Activated naive CD8-positive, alpha-beta T cell treated with anti-CD3 and anti-CD28 coated beads, Interleukin-2, amount 50 U/mL, for 24 hours (primary cell): ENCODE results near the gene GPR176.

ENCODE experiments used
- ATAC-seq: fragments of 150-1000 bp; cut with Tn5 transposase; one replicate; pipeline ENCODE4 v1.10.0; 2021
- DNase-seq: peaks from one replicate; pipeline ENCODE4 v3.0.0; 2021
- H3K27ac Mint-ChIP-seq: one replicate; pipeline ENCODE4 v1.8.0; 2021; ENCODE audit warnings: mild to moderate bottlenecking, mixed read lengths
- H3K27me3 Mint-ChIP-seq: one replicate; pipeline ENCODE4 v1.8.0; 2021; ENCODE audit warnings: mixed read lengths
- H3K36me3 Mint-ChIP-seq: one replicate; pipeline ENCODE4 v1.8.0; 2021; ENCODE audit warnings: low read depth, mixed read lengths
- H3K4me1 Mint-ChIP-seq: one replicate; pipeline ENCODE4 v1.8.0; 2021; ENCODE audit warnings: mixed read lengths
- H3K4me3 Mint-ChIP-seq: one replicate; pipeline ENCODE4 v1.8.0; 2021; ENCODE audit warnings: mild to moderate bottlenecking, moderate library complexity, mixed read lengths
- H3K9me3 Mint-ChIP-seq: one replicate; pipeline ENCODE4 v1.8.0; 2021; ENCODE audit warnings: mixed read lengths

Gene GPR176

GRCh38 chr15:39870537-39870936 lies 49.5 kb downstream of the GPR176 start:
- ATAC-seq (no peak), DNase-seq (no peak)
- Mint-ChIP-seq H3K9me3 (no peaks in the 10 kb centered on the region), H3K4me1 (peaks cover 2% of the 10 kb centered on the region), H3K4me3 (no peak overlapping the region), H3K27ac (no peak overlapping the region), H3K27me3 (peaks cover 7% of the 10 kb centered on the region), H3K36me3 (no peaks in the 10 kb centered on the region)

- peaks cover 12% of the 10 kb centered on the region for H3K27me3 Mint-ChIP-seq
- H3K4me3 Mint-ChIP-seq, result no peak overlapping the region
- no peak overlapping the region for H3K27ac Mint-ChIP-seq
- DNase-seq (no peak), ATAC-seq (no peak)
- H3K36me3 Mint-ChIP-seq, result no peaks in the 10 kb centered on the region
- no peaks in the 10 kb centered on the region for H3K9me3 Mint-ChIP-seq
- H3K4me1 Mint-ChIP-seq, result peaks cover 2% of the 10 kb centered on the region
Measured at GRCh38 chr15:39869858-39870515, 50.1 kb downstream of the GPR176 start.

GRCh38 chr15:39869254-39869653 lies 50.8 kb downstream of the GPR176 start:
- Mint-ChIP-seq H3K36me3 (no peaks in the 10 kb centered on the region), H3K27ac (no peak overlapping the region), H3K4me3 (no peak overlapping the region)

GRCh38 chr15:39868396-39868795 lies 51.7 kb downstream of the GPR176 start:
- Mint-ChIP-seq H3K27ac (no peak overlapping the region), H3K9me3 (no peaks in the 10 kb centered on the region), H3K36me3 (no peaks in the 10 kb centered on the region), H3K27me3 (peaks cover 12% of the 10 kb centered on the region), H3K4me3 (no peak overlapping the region), H3K4me1 (no peaks in the 10 kb centered on the region)
- DNase-seq (no peak), ATAC-seq (no peak)

More at GRCh38 chr15:39869254-39869653, 50.8 kb downstream of the GPR176 start:
- ATAC-seq (no peak), DNase-seq (no peak)
- Mint-ChIP-seq H3K9me3 (no peaks in the 10 kb centered on the region), H3K4me1 (peaks cover 2% of the 10 kb centered on the region), H3K27me3 (peaks cover 12% of the 10 kb centered on the region)

- Mint-ChIP-seq H3K9me3 (no peaks in the 10 kb centered on the region), H3K36me3 (no peaks in the 10 kb centered on the region)
- DNase-seq, result no peak
Measured at GRCh38 chr15:39864116-39864515, 56.0 kb downstream of the GPR176 start.

GRCh38 chr15:39860871-39861270 lies 59.2 kb downstream of the GPR176 start:
- H3K36me3 Mint-ChIP-seq, result no peaks in the 10 kb centered on the region
- no peaks in the 10 kb centered on the region for H3K4me1 Mint-ChIP-seq
- H3K4me3 Mint-ChIP-seq, result no peak overlapping the region
- ATAC-seq, result no peak
- H3K9me3 Mint-ChIP-seq, result no peaks in the 10 kb centered on the region
- peaks cover 8% of the 10 kb centered on the region for H3K27me3 Mint-ChIP-seq
- DNase-seq, result no peak
- no peak overlapping the region for H3K27ac Mint-ChIP-seq

More at GRCh38 chr15:39864116-39864515, 56.0 kb downstream of the GPR176 start:
- no peaks in the 10 kb centered on the region for H3K4me1 Mint-ChIP-seq
- H3K27ac Mint-ChIP-seq, result no peak overlapping the region
- ATAC-seq, result no peak
- no peak overlapping the region for H3K4me3 Mint-ChIP-seq
- peaks cover 14% of the 10 kb centered on the region for H3K27me3 Mint-ChIP-seq

- Mint-ChIP-seq H3K36me3 (no peaks in the 10 kb centered on the region), H3K9me3 (no peaks in the 10 kb centered on the region), H3K27ac (no peak overlapping the region), H3K4me3 (no peak overlapping the region), H3K27me3 (peaks cover 4% of the 10 kb centered on the region), H3K4me1 (no peaks in the 10 kb centered on the region)
- ATAC-seq, result no peak
- no peak for DNase-seq
Measured at GRCh38 chr15:39860200-39860599, 59.9 kb downstream of the GPR176 start.

GRCh38 chr15:39859636-39860035 lies 60.4 kb downstream of the GPR176 start:
- DNase-seq, result no peak
- ATAC-seq, result no peak
- Mint-ChIP-seq H3K27me3 (peaks cover 2% of the 10 kb centered on the region), H3K27ac (no peak overlapping the region), H3K36me3 (no peaks in the 10 kb centered on the region), H3K9me3 (no peaks in the 10 kb centered on the region), H3K4me1 (no peaks in the 10 kb centered on the region), H3K4me3 (no peak overlapping the region)

GRCh38 chr15:39857132-39857531 lies 62.9 kb downstream of the GPR176 start:
- H3K4me3 Mint-ChIP-seq, result no peak overlapping the region
- ATAC-seq (no peak), DNase-seq (no peak)
- no peak overlapping the region for H3K27ac Mint-ChIP-seq
- no peaks in the 10 kb centered on the region for H3K9me3 Mint-ChIP-seq
- H3K36me3 Mint-ChIP-seq, result no peaks in the 10 kb centered on the region
- H3K4me1 Mint-ChIP-seq, result no peaks in the 10 kb centered on the region
- H3K27me3 Mint-ChIP-seq, result peaks cover 2% of the 10 kb centered on the region

GRCh38 chr15:39856357-39856756 lies 63.7 kb downstream of the GPR176 start:
- Mint-ChIP-seq H3K27me3 (peaks cover 2% of the 10 kb centered on the region), H3K27ac (no peak overlapping the region), H3K4me1 (no peaks in the 10 kb centered on the region), H3K36me3 (no peaks in the 10 kb centered on the region), H3K9me3 (no peaks in the 10 kb centered on the region), H3K4me3 (no peak overlapping the region)
- ATAC-seq (no peak), DNase-seq (no peak)

- no peak overlapping the region for H3K27ac Mint-ChIP-seq
- DNase-seq, result no peak
- no peaks in the 10 kb centered on the region for H3K27me3 Mint-ChIP-seq
- no peaks in the 10 kb centered on the region for H3K4me1 Mint-ChIP-seq
- H3K9me3 Mint-ChIP-seq, result no peaks in the 10 kb centered on the region
- ATAC-seq, result no peak
- no peaks in the 10 kb centered on the region for H3K36me3 Mint-ChIP-seq
- H3K4me3 Mint-ChIP-seq, result no peak overlapping the region
Measured at GRCh38 chr15:39855400-39855799, 64.7 kb downstream of the GPR176 start.

GRCh38 chr15:39854161-39854560 lies 65.9 kb downstream of the GPR176 start:
- no peak for DNase-seq
- Mint-ChIP-seq H3K36me3 (no peaks in the 10 kb centered on the region), H3K9me3 (no peaks in the 10 kb centered on the region), H3K27me3 (no peaks in the 10 kb centered on the region), H3K27ac (no peak overlapping the region), H3K4me1 (no peaks in the 10 kb centered on the region), H3K4me3 (no peak overlapping the region)
- no peak for ATAC-seq

GRCh38 chr15:39852250-39852649 lies 67.8 kb downstream of the GPR176 start:
- no peaks in the 10 kb centered on the region for H3K36me3 Mint-ChIP-seq
- H3K4me3 Mint-ChIP-seq, result no peak overlapping the region
- no peaks in the 10 kb centered on the region for H3K4me1 Mint-ChIP-seq
- ATAC-seq (no peak), DNase-seq (no peak)
- peaks cover 5% of the 10 kb centered on the region for H3K27me3 Mint-ChIP-seq
- no peaks in the 10 kb centered on the region for H3K9me3 Mint-ChIP-seq
- H3K27ac Mint-ChIP-seq, result no peak overlapping the region

- H3K27ac Mint-ChIP-seq, result no peak overlapping the region
- H3K36me3 Mint-ChIP-seq, result no peaks in the 10 kb centered on the region
- no peaks in the 10 kb centered on the region for H3K9me3 Mint-ChIP-seq
- H3K27me3 Mint-ChIP-seq, result peaks cover 8% of the 10 kb centered on the region
- H3K4me1 Mint-ChIP-seq, result no peaks in the 10 kb centered on the region
- no peak overlapping the region for H3K4me3 Mint-ChIP-seq
- ATAC-seq, result no peak
- no peak for DNase-seq
Measured at GRCh38 chr15:39851500-39852092, 68.5 kb downstream of the GPR176 start.

- Mint-ChIP-seq H3K4me1 (no peaks in the 10 kb centered on the region), H3K9me3 (no peaks in the 10 kb centered on the region), H3K27ac (no peak overlapping the region), H3K27me3 (peaks cover 8% of the 10 kb centered on the region), H3K36me3 (no peaks in the 10 kb centered on the region), H3K4me3 (no peak overlapping the region)
- DNase-seq, result no peak
- no peak for ATAC-seq
Measured at GRCh38 chr15:39850436-39850835, 69.6 kb downstream of the GPR176 start.
